Uterus (tissue), 4 donors: ENCODE results near the gene COX11. TPM values are rescaled to one million over a fixed set of nuclear protein-coding genes. Genes with fewer than 3 reads are reported as not detected.

Experiments used
- DNase-seq, 2 donors: peaks; one replicate each; pipeline ENCODE4 v3.0.0-alpha.2; 2019 to 2020
- H3K27ac ChIP-seq, 2 donors: fragments of 200-600 bp; sonication (generic); 1 replicate in 1 of 2; 2 replicates in 1 of 2; pipeline ENCODE4 v1.5.1; 2016 to 2018
- H3K27me3 ChIP-seq, 2 donors: fragments of 200-600 bp; sonication (generic); one replicate each; pipeline ENCODE4 v1.5.1; 2018 to 2019; ENCODE audit warnings: control low read depth in 1 of 2
- H3K36me3 ChIP-seq, 2 donors: fragments of 200-600 bp; sonication (generic); one replicate each; pipeline ENCODE4 v1.5.1; 2019; ENCODE audit warnings: control low read depth in 1 of 2
- H3K4me1 ChIP-seq, 2 donors: fragments of 200-600 bp; sonication (generic); one replicate each; pipeline ENCODE4 v1.5.1; 2018 to 2019; ENCODE audit warnings: control low read depth in 1 of 2
- H3K4me3 ChIP-seq, 2 donors: fragments of 200-600 bp; sonication (generic); 1 replicate in 1 of 2; 2 replicates in 1 of 2; pipeline ENCODE4 v1.5.1; 2018 to 2019; ENCODE audit warnings: mild to moderate bottlenecking in 1 of 2
- H3K9me3 ChIP-seq, 2 donors: fragments of 200-600 bp; sonication (generic); one replicate each; pipeline ENCODE4 v1.5.1; 2019; ENCODE audit warnings: control low read depth in 1 of 2
- CTCF ChIP-seq, 4 experiments: fragments of 200-600 bp in 2 of 4; fragments of 450-650 bp in 2 of 4; sonication (generic) in 2 of 4; IDR thresholded peaks; one replicate each; pipeline ENCODE4 v1.5.1; 2016 to 2019; ENCODE audit warnings: antibody characterized with exemption in 4 of 4, mild to moderate bottlenecking in 2 of 4, moderate library complexity in 1 of 4
- POLR2A ChIP-seq, 2 donors: fragments of 450-650 bp; IDR thresholded peaks; one replicate each; pipeline ENCODE4 v1.6.1; 2016; ENCODE audit warnings: antibody characterized with exemption in 2 of 2, mild to moderate bottlenecking in 1 of 2, moderate library complexity in 1 of 2
- intact Hi-C: fragments of 100-400 bp; cut with DNase I; formaldehyde crosslinking; loops from one replicate; pipeline ENCODE4 v1.15.1; 2023; ENCODE audit warnings: low total_unique reads
- small RNA-seq: library from RNA; depleted of rRNA; stranded (forward); fragments of <200 nt; gene quantifications from one replicate; pipeline ENCODE3, GENCODE V24; 2016
- total RNA-seq, 4 donors: library from RNA; depleted of rRNA in 3 of 4; stranded (reverse); fragments of >200 nt in 3 of 4; gene quantifications; one replicate each; pipeline versions ENCODE4 v1.1.0 to v1.2.4, GENCODE V29; 2014 to 2023
- donor health status: DM: yes; HTN: yes; CAD: no.

Gene COX11
- total RNA-seq, 4 donors from 2014 or later: 53.3 to 90.3 (median 74.2) TPM

GRCh38 chr17:54916721-54917120, 51.7 kb downstream of the COX11 start:
- Histone ChIP-seq H3K27ac (no peak overlapping the region), H3K27me3 (no peaks in the 10 kb centered on the region), H3K4me3 (no peak overlapping the region), H3K9me3 (no peaks in the 10 kb centered on the region), H3K36me3 (no peaks in the 10 kb centered on the region), H3K4me1 (no peaks in the 10 kb centered on the region)
- intact Hi-C loops: no loop called here
- TF ChIP-seq POLR2A (IDR thresholded peaks at IDR 0.05) (no peak), CTCF (IDR thresholded peaks at IDR 0.05) (no peak)
- DNase-seq: no peak

Small RNAs within 50 kb of the gene (small RNA-seq; reads per million reads assigned to genes)
- gene AC007485.1: not detected

Other genes with a start within 250 kb of the COX11 start
- gene TOM1L1, start 67.8 kb downstream of the COX11 start, total RNA-seq: 10 to 100 TPM in 3 of 4 donors, 1 to 10 TPM in 1; 3.1 to 37.1 (median 20.9) TPM
- gene STXBP4, start 111 bp upstream of the COX11 start, total RNA-seq: 100 to 1,000 TPM in 1 of 4 donors, 10 to 100 TPM in 2, 1 to 10 TPM in 1; 2.8 to 100 (median 20.9) TPM